Iris pigment epithelial cell (primary cell): ENCODE data around the gene IFT81.
A peak's percentile ranks its signal among the peaks of the same experiment; 100 is the strongest.
"Not testable (repeated sequence)": the region's sequence is repeated elsewhere in the genome, so short reads cannot be mapped to it uniquely, and the experiment has no call there.

Experiments
- DNase-seq: peaks from one replicate; pipeline ENCODE4 v3.0.0-alpha.2; 2011; ENCODE audit warnings: low read depth

The IFT81 gene

GRCh38 chr12:110107369-110108281, 16.5 kb upstream of the IFT81 start:
- peak; percentile 97 for DNase-seq

- DNase-seq, result no peak
Observed at GRCh38 chr12:110108309-110109036, 15.7 kb upstream of the IFT81 start.

- peak; percentile 100 for DNase-seq
Observed at GRCh38 chr12:110109037-110109836, 14.9 kb upstream of the IFT81 start.

GRCh38 chr12:110109837-110110535, 14.2 kb upstream of the IFT81 start:
- DNase-seq, result no peak

- DNase-seq, result no peak
Observed at GRCh38 chr12:110111476-110112334, 12.5 kb upstream of the IFT81 start.

GRCh38 chr12:110112335-110112660, 11.9 kb upstream of the IFT81 start:
- no peak for DNase-seq

GRCh38 chr12:110114528-110114937, 9.6 kb upstream of the IFT81 start:
- DNase-seq, result no peak

GRCh38 chr12:110115675-110116074, 8.5 kb upstream of the IFT81 start:
- no peak for DNase-seq

- no peak for DNase-seq
Observed at GRCh38 chr12:110116623-110117022, 7.5 kb upstream of the IFT81 start.

- DNase-seq, result not testable (repeated sequence)
Observed at GRCh38 chr12:110117210-110117609, 6.9 kb upstream of the IFT81 start.

- DNase-seq, result no peak
Observed at GRCh38 chr12:110117956-110118685, 6.0 kb upstream of the IFT81 start.

- DNase-seq, result no peak
Observed at GRCh38 chr12:110122929-110123328, 1.2 kb upstream of the IFT81 start.

- no peak for DNase-seq
Observed at GRCh38 chr12:110123919-110124268, 263 bp upstream of the IFT81 start.

- DNase-seq, result no peak
Observed at GRCh38 chr12:110126557-110126956, 2.4 kb downstream of the IFT81 start.

- peak; percentile 95 for DNase-seq
Observed at GRCh38 chr12:110134691-110135411, 10.7 kb downstream of the IFT81 start.

- peak; percentile 51 for DNase-seq
Observed at GRCh38 chr12:110135806-110136205, 11.6 kb downstream of the IFT81 start.

GRCh38 chr12:110137786-110138185, 13.6 kb downstream of the IFT81 start:
- DNase-seq, result peak; percentile 95

GRCh38 chr12:110141389-110141788, 17.2 kb downstream of the IFT81 start:
- DNase-seq, result peak; percentile 91

GRCh38 chr12:110146986-110147385, 22.8 kb downstream of the IFT81 start:
- DNase-seq, result no peak
